ENCODE measurements around the gene CPEB1. TPM values are rescaled to one million over a fixed set of nuclear protein-coding genes. Genes with fewer than 3 reads are reported as not detected.
A peak's percentile ranks its signal among the peaks of the same experiment; 100 is the strongest.

The CPEB1 gene
- total RNA-seq, 2 donors from 2014 or later = 1.5 to 3.3 TPM

DNA sequence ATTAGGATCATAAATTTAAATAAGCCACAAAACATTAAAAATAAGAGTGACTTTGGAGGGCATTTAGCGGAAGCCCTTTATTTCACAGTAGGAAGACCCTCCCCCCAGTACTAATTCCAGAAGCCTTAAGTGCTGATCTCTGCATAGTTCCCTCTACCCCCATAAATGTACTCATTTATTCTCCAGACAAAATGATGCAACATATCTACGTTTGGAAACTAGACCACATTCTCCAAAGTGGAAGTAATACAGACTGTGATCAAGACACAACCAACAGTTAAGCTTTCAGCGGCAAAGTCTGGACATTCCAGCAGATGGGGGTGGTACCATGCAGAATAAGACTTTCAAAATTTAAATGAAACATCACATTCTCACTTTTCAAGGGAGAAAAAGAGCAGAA lies 62.1 kb downstream of the CPEB1 start:
- no peaks in the 10 kb centered on the region for H3K36me3 ChIP-seq

DNA sequence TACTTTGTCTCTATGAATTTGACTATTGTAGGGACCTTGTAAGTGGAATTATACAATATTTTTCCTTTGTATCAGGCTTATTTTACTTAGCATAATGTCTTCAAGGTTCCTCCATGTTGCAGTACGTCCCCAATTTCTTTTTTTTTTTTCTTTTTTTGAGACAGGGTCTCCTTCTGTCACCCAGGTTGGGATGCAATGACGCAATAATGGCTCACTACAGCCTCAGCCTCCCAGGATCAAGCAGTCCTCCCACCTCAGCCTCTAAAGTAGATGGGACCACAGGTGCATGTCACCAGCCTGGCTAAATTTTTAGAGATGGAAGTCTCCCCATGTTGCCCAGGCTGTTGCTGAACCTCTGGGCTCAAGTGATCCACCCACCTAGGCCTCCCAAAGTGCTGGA lies 66.5 kb downstream of the CPEB1 start:
- Histone ChIP-seq H3K27ac (no peak overlapping the region), H3K27me3 (no peaks in the 10 kb centered on the region), H3K9me3 (no peaks in the 10 kb centered on the region), H3K4me1 (no peaks in the 10 kb centered on the region), H3K4me3 (no peak overlapping the region), H3K36me3 (no peaks in the 10 kb centered on the region)
- no peak for DNase-seq (ENCODE audit: low spot score)
- TF ChIP-seq, protein P1, sequence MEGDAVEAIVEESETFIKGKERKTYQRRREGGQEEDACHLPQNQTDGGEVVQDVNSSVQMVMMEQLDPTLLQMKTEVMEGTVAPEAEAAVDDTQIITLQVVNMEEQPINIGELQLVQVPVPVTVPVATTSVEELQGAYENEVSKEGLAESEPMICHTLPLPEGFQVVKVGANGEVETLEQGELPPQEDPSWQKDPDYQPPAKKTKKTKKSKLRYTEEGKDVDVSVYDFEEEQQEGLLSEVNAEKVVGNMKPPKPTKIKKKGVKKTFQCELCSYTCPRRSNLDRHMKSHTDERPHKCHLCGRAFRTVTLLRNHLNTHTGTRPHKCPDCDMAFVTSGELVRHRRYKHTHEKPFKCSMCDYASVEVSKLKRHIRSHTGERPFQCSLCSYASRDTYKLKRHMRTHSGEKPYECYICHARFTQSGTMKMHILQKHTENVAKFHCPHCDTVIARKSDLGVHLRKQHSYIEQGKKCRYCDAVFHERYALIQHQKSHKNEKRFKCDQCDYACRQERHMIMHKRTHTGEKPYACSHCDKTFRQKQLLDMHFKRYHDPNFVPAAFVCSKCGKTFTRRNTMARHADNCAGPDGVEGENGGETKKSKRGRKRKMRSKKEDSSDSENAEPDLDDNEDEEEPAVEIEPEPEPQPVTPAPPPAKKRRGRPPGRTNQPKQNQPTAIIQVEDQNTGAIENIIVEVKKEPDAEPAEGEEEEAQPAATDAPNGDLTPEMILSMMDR (IDR thresholded peaks at IDR 0.05) = no peak

More for the DNA sequence above, 62.1 kb downstream of the CPEB1 start:
- Histone ChIP-seq H3K9me3 (no peaks in the 10 kb centered on the region), H3K4me3 (no peak overlapping the region), H3K27me3 (no peaks in the 10 kb centered on the region), H3K27ac (no peak overlapping the region), H3K4me1 (no peaks in the 10 kb centered on the region)
- TF ChIP-seq, protein P1 (IDR thresholded peaks at IDR 0.05) = no peak
- no peak for DNase-seq (ENCODE audit: low spot score)

DNA sequence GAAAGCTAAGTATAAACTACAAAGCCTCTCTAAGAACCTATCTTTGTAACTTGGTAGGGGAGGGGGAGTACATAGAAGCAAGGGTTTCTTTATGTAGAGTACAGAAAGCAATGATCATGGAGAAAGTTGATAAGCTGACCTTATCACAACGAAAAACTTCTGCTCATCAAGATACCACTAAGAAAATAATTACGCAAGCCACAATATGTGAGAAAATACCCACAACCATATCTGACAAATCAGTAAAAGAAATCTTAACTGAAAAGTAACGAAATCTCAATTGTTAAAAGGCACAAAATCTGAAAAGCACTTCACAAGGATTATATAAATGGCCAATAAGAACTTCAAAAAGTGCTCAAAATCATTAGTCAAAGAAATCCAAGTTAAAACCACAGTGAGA lies 71.8 kb downstream of the CPEB1 start:
- Histone ChIP-seq H3K36me3 (no peaks in the 10 kb centered on the region), H3K27ac (no peak overlapping the region), H3K4me3 (no peak overlapping the region)

DNA sequence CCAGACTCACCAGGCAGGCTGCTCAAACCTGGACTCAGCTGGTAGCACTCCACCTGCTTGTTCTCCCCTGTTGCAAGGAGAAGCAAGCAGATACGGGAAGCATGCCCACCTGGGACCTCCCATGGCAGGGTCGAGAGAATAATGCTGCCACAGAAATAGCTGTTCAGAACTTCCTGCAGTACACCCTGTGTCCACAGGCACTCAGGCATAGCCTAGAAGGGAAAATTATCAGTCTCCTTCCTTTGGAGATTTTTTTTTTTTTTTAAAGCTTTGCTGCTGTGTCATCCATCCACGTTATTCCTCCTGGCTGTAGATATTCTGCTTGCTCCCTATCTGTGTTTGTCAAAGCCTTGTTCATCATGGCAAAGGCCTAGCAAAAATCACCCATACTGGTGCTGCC lies 74.2 kb downstream of the CPEB1 start:
- Histone ChIP-seq H3K27me3 (no peaks in the 10 kb centered on the region), H3K27ac (no peak overlapping the region), H3K4me1 (peaks cover 0 to 17% of the 10 kb centered on the region in 2 donors), H3K9me3 (no peaks in the 10 kb centered on the region), H3K4me3 (no peak overlapping the region), H3K36me3 (no peaks in the 10 kb centered on the region)
- TF ChIP-seq, protein P1 (IDR thresholded peaks at IDR 0.05) = no peak
- DNase-seq (ENCODE audit: low spot score) = no peak

More for the DNA sequence above, 71.8 kb downstream of the CPEB1 start:
- DNase-seq (ENCODE audit: low spot score) = no peak
- Histone ChIP-seq H3K27me3 (no peaks in the 10 kb centered on the region), H3K9me3 (no peaks in the 10 kb centered on the region), H3K4me1 (peaks cover 0 to 17% of the 10 kb centered on the region in 2 donors)
- TF ChIP-seq, protein P1 (IDR thresholded peaks at IDR 0.05) = no peak

DNA sequence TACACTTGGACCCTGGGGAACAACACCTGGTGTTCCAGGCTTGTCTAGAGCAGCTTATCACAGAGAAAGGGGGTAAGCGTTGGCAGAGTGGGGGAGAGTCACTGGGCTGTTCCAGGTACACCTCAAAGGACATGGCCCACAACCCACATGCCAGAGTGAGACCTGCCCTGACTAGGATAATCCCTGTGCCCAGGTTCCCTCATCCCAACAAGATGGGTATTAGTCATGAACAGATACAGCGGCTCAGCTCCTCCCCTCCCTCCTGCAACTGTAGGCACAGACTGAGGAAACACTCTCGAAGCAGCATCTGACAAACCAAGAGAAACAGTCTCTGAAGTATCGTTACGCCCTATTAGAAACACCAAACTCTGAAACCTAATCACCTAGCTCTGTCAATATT lies 74.9 kb downstream of the CPEB1 start:
- H3K36me3 ChIP-seq = no peaks in the 10 kb centered on the region
- peak overlapping the region in 1 of 2 donors; percentile 45 for H3K4me3 ChIP-seq

More for the DNA sequence above, 74.9 kb downstream of the CPEB1 start:
- no peaks in the 10 kb centered on the region for H3K27me3 ChIP-seq
- peaks cover 0 to 17% of the 10 kb centered on the region in 2 donors for H3K4me1 ChIP-seq
- H3K9me3 ChIP-seq = no peaks in the 10 kb centered on the region
- TF ChIP-seq, protein P1 (IDR thresholded peaks at IDR 0.05) = no peak
- peak overlapping the region in 1 of 2 donors; percentile 47 for H3K27ac ChIP-seq
- DNase-seq (ENCODE audit: low spot score) = no peak

All from right atrium auricular region (tissue), 2 donors.